ENCODE measurements around the gene MOBP.

DNA sequence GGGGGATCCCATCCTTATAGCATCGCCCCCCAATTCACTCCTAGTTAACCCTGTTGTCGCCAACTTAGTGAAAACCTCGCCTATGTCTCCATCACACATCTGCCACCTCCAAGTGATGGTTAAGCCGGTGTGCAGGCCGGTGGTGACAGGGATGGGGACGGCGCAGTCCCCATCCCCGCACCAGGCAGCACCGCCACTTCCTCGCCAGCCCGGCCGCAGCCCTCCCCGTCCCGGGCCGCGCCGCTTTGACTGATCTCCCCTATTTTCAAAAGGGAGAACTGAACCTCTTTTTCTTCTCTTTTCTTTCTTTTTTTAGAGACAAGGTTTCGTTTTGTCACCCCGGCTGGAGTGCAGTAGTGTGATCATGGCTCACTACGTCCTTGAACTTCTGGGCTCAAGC lies 11.3 kb upstream of the MOBP start:
- TF ChIP-seq, protein P1, sequence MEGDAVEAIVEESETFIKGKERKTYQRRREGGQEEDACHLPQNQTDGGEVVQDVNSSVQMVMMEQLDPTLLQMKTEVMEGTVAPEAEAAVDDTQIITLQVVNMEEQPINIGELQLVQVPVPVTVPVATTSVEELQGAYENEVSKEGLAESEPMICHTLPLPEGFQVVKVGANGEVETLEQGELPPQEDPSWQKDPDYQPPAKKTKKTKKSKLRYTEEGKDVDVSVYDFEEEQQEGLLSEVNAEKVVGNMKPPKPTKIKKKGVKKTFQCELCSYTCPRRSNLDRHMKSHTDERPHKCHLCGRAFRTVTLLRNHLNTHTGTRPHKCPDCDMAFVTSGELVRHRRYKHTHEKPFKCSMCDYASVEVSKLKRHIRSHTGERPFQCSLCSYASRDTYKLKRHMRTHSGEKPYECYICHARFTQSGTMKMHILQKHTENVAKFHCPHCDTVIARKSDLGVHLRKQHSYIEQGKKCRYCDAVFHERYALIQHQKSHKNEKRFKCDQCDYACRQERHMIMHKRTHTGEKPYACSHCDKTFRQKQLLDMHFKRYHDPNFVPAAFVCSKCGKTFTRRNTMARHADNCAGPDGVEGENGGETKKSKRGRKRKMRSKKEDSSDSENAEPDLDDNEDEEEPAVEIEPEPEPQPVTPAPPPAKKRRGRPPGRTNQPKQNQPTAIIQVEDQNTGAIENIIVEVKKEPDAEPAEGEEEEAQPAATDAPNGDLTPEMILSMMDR (IDR thresholded peaks at IDR 0.05) = no peak
- no peak for TF ChIP-seq POLR2A (IDR thresholded peaks at IDR 0.05)

All from Peyer's patch (tissue), 4 donors.